RWPE2 (cell line): ENCODE data around the gene CDON.

Experiments used
- ATAC-seq: fragments of 200-7000 bp; cut with Tn5 transposase; 3 replicates; pipeline ENCODE4 v1.9.1; 2021; ENCODE audit warnings: low read depth
- DNase-seq: peaks from one replicate; pipeline ENCODE4 v3.0.0-alpha.2; 2020; ENCODE audit warnings: low spot score
- H3K27ac ChIP-seq: fragments of 450-650 bp; 2 replicates; pipeline ENCODE4 v1.5.1; 2017; ENCODE audit warnings: mild to moderate bottlenecking; ENCODE audit not compliant: poor library complexity, severe bottlenecking
- H3K27me3 ChIP-seq: fragments of 250-450 bp; sonication (Bioruptor Pico); 2 replicates; pipeline ENCODE4 v1.5.1; 2021; ENCODE audit warnings: mild to moderate bottlenecking, moderate library complexity; ENCODE audit not compliant: insufficient read depth, poor library complexity, severe bottlenecking
- H3K36me3 ChIP-seq: fragments of 250-450 bp; sonication (Bioruptor Pico); 2 replicates; pipeline ENCODE4 v1.5.1; 2020; ENCODE audit warnings: low read depth, mild to moderate bottlenecking, moderate library complexity
- H3K4me1 ChIP-seq: fragments of 250-450 bp; sonication (Bioruptor Pico); 2 replicates; pipeline ENCODE4 v1.5.1; 2021; ENCODE audit warnings: mild to moderate bottlenecking, moderate library complexity; ENCODE audit not compliant: insufficient read depth, poor library complexity, severe bottlenecking
- H3K4me3 ChIP-seq: fragments of 250-450 bp; sonication (Bioruptor Pico); 2 replicates; pipeline ENCODE4 v1.5.1; 2021; ENCODE audit warnings: mild to moderate bottlenecking, moderate library complexity; ENCODE audit not compliant: severe bottlenecking
- H3K9me3 ChIP-seq: fragments of 250-450 bp; sonication (Bioruptor Pico); 2 replicates; pipeline ENCODE4 v1.5.1; 2021; ENCODE audit warnings: mild to moderate bottlenecking, moderate library complexity; ENCODE audit not compliant: severe bottlenecking
- CTCF ChIP-seq: fragments of 450-650 bp; IDR thresholded peaks from one replicate; pipeline ENCODE4 v1.5.1; 2017; ENCODE audit warnings: mild to moderate bottlenecking, moderate library complexity; ENCODE audit not compliant: poor library complexity, severe bottlenecking

Gene CDON

GRCh38 chr11:126095745-126096144, 33.1 kb upstream of the CDON start:
- no peak for TF ChIP-seq CTCF
- no peaks in the 10 kb centered on the region for H3K36me3 ChIP-seq
- no peak for DNase-seq
- no peak overlapping the region for H3K27ac ChIP-seq
- H3K4me3 ChIP-seq, result no peak overlapping the region
- no peaks in the 10 kb centered on the region for H3K9me3 ChIP-seq
- no peaks in the 10 kb centered on the region for H3K27me3 ChIP-seq
- H3K4me1 ChIP-seq, result no peaks in the 10 kb centered on the region
- ATAC-seq, result no peak

- Histone ChIP-seq H3K4me3 (no peak overlapping the region), H3K9me3 (no peaks in the 10 kb centered on the region), H3K36me3 (no peaks in the 10 kb centered on the region), H3K4me1 (no peaks in the 10 kb centered on the region), H3K27ac (no peak overlapping the region), H3K27me3 (no peaks in the 10 kb centered on the region)
- TF ChIP-seq CTCF, result no peak
- no peak for DNase-seq
- no peak for ATAC-seq
Observed at GRCh38 chr11:126090452-126090851, 27.8 kb upstream of the CDON start.

- no peak for DNase-seq
- Histone ChIP-seq H3K27me3 (no peaks in the 10 kb centered on the region), H3K36me3 (no peaks in the 10 kb centered on the region), H3K9me3 (no peaks in the 10 kb centered on the region), H3K4me1 (no peaks in the 10 kb centered on the region), H3K27ac (no peak overlapping the region), H3K4me3 (no peak overlapping the region)
- no peak for TF ChIP-seq CTCF
- no peak for ATAC-seq
Observed at GRCh38 chr11:126088999-126089398, 26.3 kb upstream of the CDON start.

GRCh38 chr11:126086248-126086647, 23.6 kb upstream of the CDON start:
- H3K36me3 ChIP-seq, result no peaks in the 10 kb centered on the region
- no peaks in the 10 kb centered on the region for H3K9me3 ChIP-seq
- no peak for ATAC-seq
- H3K27ac ChIP-seq, result no peak overlapping the region
- H3K4me1 ChIP-seq, result no peaks in the 10 kb centered on the region
- DNase-seq, result no peak
- no peak for TF ChIP-seq CTCF
- H3K4me3 ChIP-seq, result no peak overlapping the region
- no peaks in the 10 kb centered on the region for H3K27me3 ChIP-seq

- Histone ChIP-seq H3K36me3 (no peaks in the 10 kb centered on the region), H3K27ac (no peak overlapping the region), H3K4me1 (no peaks in the 10 kb centered on the region), H3K27me3 (no peaks in the 10 kb centered on the region), H3K4me3 (no peak overlapping the region), H3K9me3 (no peaks in the 10 kb centered on the region)
- no peak for TF ChIP-seq CTCF
- ATAC-seq (no peak), DNase-seq (no peak)
Observed at GRCh38 chr11:126084608-126084912, 21.9 kb upstream of the CDON start.
